Measurements from ENCODE around the gene TERT.
"Not testable (repeated sequence)": the region's sequence is repeated elsewhere in the genome, so short reads cannot be mapped to it uniquely, and the experiment has no call there.

DNA sequence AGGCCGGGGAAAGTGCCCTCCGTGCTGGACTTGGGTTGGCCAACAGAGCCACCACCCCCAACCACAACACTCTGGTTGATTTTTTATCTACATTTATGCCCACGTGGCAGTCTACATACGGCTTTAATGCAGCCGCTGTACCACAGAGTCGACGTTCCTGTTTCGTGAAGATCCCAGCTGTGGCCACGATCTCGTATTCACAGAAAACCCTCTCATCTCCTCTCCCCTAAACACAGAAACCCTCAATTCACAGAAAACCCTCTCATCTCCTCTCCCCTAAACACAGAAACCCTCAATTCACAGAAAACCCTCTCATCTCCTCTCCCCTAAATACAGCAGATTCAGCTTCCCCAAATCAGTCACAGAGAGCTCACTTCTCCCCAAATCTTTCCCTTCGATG lies 65.8 kb downstream of the TERT start:
- TF ChIP-seq EP300 (IDR thresholded peaks at IDR 0.05); SMC3 (IDR thresholded peaks at IDR 0.05); BHLHE40 (IDR thresholded peaks at IDR 0.05; ENCODE audit: low read depth, low read length); CTCF (IDR thresholded peaks at IDR 0.05); MAFK (IDR thresholded peaks at IDR 0.05; ENCODE audit: partially characterized antibody): not testable (repeated sequence)
